HG02938 (cell line): ENCODE measurements around the gene MGAT3.

ENCODE experiments used
- ATAC-seq: cut with Tn5 transposase; IDR thresholded peaks from one replicate; pipeline ENCODE4 v1.9.1; 2021; ENCODE audit warnings: mild to moderate bottlenecking, moderate library complexity; ENCODE audit not compliant: unreplicated experiment

The MGAT3 gene

DNA sequence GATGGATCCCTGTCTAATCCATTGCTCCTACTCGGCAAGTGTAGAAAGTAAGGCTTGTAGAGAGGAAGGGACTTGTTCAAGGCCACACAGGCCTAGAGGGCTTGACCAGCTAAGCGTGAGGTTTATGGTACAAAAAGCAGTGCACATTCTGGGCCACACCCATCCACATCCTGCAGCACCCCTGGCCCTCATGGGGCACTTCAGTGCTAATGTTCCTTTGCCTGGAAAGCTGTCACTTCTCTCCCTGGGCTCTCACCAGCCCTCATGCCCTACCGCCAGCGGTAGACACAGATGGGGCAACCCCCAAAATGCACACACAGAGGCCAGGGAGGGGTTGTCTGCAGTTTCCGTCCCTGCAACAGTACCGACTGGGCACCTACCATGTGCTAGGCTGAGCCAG lies 7.1 kb upstream of the MGAT3 start:
- no peak for ATAC-seq

DNA sequence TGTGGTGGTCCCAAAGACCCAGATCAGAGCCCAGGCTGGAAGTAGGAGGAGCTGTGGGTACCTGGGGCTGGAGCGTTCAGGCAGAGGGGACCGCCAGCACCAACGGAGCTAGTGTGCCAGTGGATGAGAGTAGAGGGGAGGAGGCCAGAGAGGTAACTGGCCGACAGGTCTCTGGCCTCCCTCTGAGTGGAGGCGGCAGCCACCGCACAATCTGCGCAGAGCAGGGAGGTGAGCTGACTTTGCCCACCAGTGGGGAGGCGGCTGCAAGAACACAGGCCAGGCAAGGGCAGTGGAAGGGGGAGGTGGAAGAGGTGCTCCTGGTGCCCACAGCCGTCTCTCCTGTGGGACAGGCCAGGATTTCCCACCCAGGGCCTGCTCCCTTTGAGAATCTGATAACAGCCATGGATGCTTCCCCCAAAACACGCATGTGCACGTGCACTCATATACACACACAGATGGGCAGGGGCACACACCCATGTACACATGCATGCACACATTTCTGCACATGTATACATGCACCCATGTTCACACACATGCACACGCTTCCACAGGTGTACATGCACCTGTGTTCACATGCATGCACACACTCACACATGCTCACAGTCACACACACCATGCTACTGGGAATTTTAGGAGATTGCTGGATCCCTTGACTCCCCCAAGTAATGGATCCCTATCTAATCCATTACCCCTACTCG lies 6.4 kb upstream of the MGAT3 start:
- no peak for ATAC-seq

DNA sequence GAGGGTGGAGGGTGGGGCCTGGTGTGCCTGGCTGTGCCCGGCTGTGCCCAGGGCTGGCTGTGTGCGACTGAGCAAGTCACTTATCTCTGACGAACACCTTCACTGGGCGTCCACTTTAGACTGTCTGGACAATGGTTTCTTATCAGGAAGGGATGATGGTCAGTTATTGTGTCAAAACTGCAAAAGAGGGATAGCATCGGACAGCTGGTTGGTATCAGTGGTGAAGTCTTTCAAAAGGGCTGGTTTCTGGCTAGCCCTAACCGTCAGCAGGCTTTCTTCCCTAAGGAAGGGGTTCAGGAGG lies 4.1 kb upstream of the MGAT3 start:
- no peak for ATAC-seq

DNA sequence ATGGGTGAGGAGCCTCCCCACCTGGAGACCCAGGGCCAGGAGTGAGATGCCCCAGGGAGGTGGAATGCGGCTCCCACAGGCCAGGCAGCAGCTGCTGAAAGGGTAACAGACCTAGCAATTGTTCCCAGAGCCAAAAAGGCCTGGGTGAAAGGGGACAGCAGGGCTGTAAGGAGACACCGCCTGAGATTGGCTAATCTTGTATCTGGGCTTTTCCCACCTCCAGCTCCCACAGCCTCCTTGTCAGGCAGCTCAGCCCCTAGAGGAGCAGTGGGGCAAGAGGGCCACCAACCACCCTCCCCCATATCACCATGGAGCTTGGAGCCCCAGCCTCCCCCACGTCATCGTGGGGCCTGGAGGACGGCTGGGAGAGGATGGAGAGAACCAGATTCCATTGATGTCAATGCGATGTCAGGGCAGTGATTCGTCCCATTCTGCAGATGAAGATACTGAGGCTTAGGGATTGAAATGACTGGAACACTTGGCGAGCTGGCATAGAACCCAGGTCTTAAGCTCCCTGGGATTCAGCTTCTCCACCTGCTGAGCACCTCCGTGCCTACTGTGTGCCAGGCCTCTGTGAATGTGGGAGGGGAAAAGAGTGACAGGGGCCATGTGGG lies 2.9 kb upstream of the MGAT3 start:
- no peak for ATAC-seq

DNA sequence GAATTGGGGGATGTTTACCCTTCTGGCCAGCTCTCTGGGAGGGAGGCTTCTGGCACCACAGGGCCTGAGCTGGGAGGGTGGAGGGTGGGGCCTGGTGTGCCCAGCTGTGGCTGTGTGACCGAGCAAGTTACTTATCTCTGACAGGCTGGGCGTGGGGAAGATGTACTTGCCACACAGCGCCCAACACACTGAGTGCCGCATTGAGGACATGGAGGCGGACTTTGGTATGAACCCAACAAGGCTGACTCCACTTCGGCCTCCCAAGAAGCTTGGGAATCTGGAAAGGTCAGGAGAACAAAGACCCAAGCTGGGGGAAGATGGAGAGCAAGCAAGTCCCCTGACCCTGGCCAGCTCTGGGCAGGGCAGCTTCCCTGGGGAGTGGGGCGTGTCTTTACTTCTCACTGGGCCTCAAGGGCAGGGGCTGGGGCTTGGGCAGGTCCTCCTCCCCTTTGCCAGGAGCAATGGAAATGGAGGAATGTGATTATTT lies 2.4 kb upstream of the MGAT3 start:
- no peak for ATAC-seq

DNA sequence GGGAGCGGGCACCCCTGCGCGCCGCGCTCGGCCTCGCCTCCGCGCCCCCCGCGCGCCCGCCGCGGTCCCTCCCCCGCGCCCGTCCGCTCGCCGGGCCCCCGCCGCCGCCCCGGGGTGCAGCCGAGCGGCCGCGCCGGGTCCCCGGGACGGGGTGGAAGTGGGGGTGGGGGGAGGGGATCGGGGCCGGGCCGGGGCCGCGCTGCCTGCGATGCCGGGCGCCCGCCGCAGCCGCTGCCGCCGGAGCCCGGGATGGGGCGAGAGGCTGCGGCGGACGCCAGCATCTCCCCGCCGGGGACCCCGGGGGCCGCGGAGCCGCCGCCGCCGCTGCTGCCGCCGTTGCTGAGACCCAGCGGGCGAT lies 365 bp downstream of the MGAT3 start:
- no peak for ATAC-seq

DNA sequence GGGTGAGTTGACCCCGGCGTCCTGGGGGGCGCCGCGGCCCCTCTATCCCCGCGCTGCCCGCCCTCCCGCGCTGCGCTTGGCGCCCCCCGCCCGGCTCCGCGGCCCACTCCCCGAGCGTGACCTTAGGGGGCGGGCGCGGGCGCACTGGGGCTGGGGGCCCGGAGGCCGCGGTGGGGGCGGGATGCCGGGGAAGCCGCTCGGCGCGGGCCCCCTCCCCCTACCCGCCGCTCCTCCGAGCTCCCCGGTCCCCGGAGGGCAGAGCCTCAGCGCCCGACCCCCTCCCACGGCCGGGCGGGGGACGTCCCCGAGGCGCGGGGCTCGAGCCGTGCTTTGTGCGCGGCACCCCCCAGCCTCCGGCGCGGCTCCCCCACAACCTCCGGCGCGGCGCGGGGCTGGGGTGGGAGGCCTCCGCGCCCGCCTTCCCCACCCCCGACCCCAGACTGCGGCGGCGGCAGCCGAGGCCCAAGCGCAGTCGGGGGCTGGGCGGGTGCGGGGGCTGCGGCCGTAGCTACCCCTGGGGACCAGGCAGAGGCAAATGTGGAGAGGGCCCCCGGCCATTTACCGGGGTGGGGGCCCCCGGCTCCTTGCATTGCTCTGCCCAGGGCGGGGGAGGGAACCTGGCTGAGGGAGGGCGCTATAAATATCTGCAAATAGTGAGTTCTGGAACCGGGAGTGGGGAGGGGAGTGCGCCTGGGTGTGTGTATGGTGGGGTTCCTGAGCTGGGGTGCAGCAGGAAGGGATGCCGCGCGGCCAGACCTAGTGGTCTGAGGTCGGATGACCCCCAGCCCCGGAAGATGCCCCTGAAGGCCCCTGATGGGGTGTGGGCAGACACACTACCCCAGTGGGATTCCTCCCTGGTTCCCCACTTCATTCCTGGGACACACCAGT lies 988 bp downstream of the MGAT3 start:
- no peak for ATAC-seq

DNA sequence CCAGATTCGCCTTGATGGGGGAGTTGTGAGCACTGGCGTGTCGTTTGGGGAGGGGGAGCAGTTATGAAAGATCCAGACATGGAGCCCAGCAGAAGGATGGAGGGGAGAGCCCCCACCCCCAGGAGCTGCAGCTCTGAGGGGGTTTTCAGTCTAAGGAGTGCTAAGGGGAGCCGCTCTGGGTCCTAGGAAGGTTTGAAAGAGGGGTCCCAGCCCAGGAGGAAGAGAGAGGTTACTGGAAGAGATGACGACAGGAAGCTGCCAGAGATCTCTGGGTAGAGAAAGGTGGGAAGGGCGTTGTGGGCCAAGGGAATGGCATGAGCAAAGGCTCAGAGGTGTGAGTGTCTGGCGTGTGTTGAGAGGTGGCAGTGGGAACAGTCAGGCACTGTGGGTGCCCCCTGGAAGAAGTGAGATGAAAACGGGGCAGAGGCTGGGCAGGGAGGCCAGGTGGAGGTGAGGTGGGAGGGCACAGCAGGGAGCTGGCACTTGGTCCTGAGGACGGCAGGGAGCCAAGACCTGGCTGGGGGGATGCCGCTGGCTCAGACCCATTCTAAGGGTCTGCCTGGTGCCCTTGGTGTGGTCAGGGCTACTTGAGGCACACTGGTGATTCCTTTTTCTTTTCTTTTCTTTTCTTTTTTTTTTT lies 1.8 kb downstream of the MGAT3 start:
- ATAC-seq, result no peak

DNA sequence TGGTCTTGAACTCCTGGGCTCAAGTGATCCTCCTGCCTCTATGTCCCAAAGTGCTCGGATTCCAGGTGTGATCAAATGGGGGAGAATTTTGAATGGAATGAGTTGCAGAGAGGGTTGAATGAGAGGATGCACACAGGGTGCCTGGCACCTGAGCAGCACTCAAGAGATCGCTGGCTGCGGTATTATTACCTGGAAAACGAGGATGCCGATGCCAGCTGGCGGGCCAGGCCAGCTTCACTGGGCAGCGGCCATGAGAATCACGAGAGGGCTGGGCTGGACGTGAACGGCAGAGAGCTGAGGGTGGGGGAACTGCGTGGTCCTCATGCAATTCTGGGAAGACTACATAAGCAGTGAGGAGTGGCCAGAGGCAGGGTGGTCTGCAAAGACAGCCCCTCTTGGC lies 2.9 kb downstream of the MGAT3 start:
- ATAC-seq, result no peak

DNA sequence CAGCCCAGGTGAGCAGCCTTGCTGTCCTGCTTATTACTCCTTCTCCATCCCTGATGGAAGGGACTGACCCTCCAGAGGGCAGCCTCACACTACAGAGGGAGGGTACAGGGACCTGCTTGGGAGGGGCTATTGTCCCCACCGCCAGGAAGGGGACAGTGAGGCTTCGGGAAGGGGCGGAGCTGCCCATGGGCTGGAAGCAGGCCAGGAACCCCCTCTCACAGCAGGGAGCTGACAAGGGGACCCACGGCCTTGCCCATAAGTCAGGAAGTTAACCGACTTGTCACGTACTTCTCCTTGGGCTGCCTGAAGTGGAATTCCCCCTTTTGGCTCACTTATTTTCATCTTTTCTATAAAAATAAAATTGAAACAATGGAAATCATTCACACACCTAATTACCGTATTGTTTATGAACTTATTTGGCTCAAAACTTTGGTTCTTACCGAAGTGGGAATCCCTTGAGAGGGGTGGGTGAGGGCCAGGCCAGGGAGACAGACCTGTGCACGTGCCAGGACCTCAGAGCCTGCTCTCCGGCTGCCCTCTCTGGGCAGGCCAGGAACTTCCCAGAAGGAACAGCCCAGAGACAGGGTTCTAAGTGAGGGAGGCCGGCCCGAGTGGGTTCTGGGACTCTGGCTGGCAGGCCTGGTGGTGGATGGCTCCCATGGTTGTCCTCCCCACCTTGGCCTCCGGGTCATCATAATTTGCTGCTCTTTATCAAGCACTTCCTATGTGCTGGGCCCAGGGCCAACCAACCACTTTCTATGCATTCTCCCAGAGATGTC lies 5.8 kb downstream of the MGAT3 start:
- ATAC-seq, result no peak

DNA sequence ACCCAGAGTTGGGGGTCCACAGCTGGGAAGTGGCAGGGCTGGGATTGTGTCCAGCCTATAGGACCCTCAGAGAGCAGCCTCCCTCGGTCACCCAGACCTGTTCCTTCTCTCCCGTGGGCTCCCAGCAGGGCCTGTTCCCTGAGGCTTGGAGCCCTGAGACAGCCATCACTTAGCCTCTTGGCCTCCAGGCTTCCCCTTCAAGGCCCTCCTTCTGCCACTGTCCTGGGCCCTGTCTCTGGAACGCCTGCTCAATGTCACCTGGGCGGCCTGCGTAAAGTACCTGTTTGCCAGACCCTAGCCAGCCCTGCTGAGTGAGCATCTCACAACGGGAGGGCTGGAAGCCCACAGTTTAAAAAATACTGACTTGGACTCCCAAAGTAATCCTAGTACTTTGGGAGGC lies 6.5 kb downstream of the MGAT3 start:
- no peak for ATAC-seq

DNA sequence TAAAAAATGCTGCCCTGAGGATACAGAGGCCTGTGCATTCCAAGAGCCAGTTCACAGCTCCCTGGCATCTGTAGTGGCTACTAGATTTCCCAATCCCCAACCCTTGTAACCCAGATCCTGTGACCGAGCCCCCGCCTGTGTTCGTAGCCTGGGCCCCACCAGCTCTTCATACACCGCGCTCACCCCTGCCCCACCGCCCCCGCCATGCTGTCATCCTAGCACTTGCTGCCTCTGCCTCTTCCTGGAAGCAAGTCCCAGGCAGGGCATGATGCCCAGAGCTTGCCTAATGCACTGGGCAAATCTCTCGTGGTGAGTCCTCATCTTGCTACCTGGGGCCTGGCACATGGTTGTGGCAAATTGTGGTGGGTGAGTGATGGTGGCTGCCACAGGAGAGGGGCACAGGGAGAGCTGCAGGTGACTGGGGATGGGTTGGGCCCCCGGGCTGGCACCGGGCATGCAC lies 7.1 kb downstream of the MGAT3 start:
- ATAC-seq, result no peak

DNA sequence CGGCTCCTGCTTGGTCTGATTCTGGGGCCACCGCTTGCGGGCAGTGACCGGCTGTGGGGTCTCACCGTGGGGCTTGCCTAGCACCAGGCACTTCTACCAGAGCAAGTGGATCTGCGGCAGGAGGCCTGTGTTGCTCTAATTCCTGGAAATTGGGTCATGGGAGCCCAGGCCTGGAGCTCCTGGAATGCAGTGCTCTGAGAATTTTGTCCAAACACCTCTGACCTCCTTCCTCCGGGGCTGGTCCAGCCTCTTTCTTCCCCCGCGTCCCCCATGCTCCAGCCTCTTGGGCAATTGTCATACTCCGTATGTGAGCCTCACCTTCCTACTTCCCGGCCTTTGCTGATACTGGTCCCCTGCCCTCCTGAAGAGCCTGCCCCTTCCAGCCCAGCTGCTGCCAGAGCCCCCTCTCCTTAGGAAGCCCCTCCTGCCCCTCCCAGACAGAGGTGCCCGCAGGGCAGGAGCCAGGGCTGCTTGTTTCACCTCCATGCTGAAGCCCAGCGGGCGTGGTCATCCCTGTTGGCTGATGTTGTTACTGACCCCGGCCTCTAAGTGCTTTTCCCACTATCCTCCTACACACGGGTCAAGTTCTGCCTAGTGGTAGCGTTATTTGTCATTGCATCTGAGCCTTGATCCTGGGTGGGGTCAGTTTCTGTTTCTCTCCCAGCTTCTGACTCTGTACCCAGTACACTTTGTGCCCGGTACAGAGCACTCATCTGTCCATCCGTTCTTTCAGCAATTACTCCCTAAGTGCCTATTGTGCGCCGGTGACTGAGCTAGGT lies 9.6 kb downstream of the MGAT3 start:
- ATAC-seq, result no peak

DNA sequence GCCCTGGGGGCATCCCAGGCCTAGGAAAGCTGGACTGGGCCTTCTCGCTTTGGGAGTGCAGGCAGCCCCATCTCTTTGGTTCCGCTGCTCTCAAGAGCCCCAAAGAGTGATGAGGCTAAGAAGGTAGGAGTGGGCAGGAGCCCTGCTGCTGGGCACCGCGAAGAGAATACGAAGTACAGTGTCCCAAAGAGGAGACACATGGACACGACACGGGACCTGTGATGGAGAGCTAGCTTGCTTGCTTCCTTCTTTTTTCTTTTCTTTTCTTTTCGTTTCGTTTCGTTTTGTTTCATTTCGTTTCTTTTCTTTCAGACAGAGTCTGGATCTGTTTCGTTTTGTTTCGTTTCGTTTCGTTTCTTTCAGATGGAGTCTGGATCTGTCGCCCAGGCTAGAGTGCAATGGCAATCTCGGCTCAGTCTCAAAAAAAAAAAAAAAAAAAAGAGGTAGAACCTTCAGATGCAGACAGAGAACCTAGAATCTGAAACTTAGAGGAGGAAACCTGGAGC lies 10.6 kb downstream of the MGAT3 start:
- ATAC-seq, result no peak

DNA sequence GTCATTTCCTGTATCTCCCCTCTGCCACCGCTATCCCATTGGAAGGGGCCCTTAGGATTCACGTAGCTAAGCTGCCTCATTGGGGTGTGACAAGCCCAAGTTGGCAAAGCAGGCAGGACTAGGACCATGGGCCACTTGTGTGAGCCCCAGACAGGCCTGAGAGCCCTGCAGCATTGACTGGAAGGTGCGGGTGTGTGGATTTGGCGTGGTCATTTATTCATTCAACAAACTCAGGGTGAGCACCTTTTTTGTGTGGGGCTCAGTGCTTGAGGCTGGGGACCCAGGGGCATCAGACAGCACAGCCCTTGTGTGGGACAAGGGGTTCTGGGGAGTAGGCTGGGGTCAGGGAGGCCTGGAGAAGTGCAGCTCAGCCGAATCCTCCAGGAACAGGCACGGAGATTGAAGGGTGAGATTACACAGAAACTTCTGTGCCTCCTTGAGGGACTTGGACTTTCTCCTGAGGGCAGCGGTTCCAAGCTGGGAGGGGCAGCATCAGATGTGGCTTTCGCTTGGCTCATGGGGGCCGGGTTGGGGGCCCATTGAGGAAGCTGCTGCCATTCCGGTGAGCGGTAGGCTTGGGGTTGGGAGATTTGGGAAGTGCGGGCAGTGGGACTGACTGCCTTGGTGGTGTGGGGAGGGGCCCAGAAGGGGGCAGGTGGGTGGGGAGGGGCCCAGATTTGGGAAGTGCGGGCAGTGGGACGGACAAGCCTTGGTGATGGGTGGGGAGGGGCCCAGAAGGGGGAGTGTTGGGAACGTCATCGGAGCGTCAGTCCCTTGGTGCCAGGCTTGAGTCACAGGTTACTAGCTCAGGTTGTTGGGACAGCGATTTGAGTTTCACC lies 11.9 kb downstream of the MGAT3 start:
- no peak for ATAC-seq

DNA sequence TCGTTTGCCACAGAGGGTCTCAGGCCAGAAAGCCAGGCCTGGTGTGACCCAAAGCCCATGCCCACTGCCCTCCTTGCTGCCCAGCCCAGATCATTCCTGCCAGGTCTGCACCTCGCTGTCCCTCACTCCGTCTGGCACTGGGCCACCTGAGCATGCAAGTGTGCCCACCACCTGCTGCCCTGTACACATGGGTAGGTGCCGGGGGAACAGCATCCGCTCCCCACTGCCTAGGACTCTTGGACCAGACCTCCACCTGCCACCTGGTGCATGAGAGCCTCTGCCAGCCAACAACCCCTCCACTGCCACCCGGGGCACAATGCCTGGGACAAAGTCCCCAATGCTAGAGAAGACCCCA lies 12.5 kb downstream of the MGAT3 start:
- no peak for ATAC-seq

DNA sequence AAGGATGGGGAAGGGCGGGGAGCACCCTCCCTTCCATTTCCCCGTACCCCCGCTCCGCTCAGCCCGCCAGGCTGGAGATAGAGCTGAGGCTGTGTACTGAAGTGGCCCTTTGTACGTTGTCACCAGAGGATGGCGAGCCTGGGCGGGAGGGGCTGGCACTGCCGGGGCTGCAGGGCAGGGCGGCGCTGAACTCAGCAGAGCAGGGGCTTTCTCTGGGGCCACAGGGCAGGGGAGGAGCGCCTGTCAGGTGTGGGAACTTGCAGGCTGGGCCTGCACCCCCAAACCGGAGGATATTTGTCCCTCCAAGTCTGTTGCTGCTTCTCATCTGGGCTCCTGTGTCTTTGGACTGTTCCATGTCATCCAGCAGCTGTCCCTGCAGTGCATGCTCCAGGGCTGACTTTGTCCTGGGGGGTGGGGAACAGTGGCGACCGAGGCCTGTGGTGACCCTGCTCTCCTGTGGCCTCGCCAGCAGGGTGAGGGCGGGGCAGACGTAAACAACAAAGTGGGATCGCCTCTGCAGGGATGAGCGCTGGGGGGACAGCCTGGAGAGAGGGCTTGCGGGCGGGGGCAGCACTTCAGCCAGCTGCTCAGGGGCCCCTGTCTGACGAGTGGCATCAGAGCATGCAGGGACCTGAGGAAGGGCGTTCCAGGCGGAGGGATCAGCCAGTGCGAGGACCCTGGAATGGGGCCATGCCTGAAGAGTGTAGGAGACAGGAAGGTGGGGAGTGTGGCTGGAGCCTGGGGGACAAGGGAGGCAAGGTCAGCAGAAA lies 13.1 kb downstream of the MGAT3 start:
- no peak for ATAC-seq
